ENCODE results near the gene HS6ST2. TPM values are rescaled to one million over a fixed set of nuclear protein-coding genes. Genes with fewer than 3 reads are reported as not detected.

The HS6ST2 gene
- total RNA-seq (2022; extraction: Qiagen RNA extraction) = 0.02 to 0.06 TPM (median 0.03 TPM) in 5 replicates

DNA sequence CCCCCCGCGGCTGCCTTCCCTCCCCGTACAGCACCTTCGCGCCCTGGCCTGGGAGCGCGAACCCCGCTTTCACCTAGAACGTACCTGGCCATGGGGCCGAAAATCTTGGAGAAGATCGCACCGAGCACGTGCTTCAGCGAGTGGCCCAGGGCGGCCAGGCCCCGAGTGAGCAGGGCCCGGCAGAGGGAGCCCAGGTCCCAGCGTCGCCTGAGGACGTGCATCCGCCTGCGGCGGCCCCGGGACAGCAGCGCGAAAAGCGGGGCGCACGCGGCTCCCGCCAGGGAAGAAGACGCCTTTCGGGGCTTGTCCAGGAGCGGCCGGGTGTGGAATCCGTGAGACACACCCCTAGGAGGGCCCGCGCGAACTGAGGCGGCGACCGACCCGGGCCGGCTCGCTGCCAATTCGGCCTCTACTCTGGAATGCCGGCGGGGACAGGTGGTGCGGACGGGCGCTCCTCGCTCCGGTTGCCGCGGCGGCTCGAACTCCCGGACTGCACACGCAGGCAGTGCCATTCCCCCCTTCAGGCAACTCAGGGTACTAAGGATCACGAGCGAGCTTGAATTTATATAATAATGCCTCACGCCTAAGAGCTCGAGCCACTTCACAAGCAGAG lies at the start of gene HS6ST2:
Gene HS6ST2, minus strand, starts transcription at position 539 of the 613 bp plus-strand sequence.

Other genes with a start within 250 kb of the HS6ST2 start
- not detected in 5 replicates for gene USP26, start 138.5 kb upstream of the HS6ST2 start, total RNA-seq (2022; extraction: Qiagen RNA extraction)

Data from A549 treated with CORT108297 at 1 μM for 4 hours (cell line).